MV-4-11 (cell line): ENCODE data around the gene KLK6.

Experiments used
- DNase-seq: peaks from one replicate; lab custom pipeline; 2025; lab: John Stamatoyannopoulos, UW

Gene KLK6

DNA sequence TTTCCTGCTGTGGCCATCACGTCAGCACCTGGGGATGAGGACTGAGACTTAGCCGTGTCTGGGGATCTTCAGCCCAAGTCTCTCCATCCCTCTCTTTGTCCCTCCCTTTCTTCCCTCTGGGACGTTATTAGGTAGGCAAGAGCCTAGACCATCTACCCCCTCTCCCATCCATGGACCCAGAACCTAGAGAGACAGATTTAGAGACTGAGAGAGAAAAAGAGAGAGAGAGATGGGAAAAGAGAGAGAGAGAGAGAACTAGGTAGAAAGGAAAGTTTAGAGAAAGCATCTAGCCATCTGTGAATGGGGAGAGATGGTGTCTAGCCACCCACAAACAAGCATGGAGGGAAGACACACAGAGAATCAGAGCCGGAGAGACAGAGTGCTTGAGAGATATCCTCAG is 58.7 kb downstream of the KLK6 start:
- no peak for DNase-seq

DNA sequence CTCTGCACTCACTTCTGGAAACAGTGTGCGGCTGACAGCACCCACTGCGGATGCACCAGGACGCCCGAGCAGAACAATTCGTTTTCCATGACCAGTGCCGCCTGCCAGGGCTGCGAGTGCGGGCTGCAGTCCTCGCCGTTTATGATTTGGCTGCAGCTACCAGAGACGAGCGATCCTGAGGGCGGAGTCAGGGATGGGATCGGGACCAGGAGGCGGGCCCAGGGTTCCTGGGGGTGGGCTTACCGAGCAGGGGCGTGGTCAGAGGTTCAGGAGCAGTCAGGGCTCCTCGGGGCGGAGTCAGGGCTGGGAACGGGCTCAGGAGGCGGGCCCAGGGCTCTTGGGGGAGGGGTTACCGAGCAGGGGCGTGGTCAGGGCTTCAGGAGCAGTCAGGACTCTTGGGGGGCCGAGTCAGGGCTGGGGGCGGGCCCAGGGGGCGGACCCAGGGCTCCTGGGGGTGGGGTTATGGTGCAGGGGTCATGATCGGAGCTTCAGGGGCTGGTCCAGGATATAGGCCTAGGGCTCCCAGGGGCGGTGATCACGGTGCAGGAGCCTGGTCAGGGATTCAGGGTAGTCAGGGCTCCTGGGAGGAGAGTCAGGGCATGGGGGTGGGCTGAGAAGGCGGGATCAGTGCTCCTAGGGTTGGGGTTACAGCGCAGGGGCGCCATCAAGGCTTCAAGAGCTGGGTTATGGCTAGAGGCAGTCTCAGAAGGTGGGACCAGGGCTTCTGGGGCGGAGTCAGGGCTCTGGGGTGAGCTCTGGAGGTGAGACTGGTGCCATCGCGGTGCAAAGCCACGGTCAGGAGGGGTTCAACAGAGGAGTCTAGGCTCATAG is 59.9 kb downstream of the KLK6 start:
- DNase-seq: peak; percentile 39
